IMR-90 (cell line): Measurements from ENCODE around the gene PODNL1. TPM values are rescaled to one million over a fixed set of nuclear protein-coding genes. Genes with fewer than 3 reads are reported as not detected.

ENCODE experiments used
- ATAC-seq: fragments of 200-7000 bp; cut with Tn5 transposase; 2 replicates; pipeline ENCODE4 v1.9.1; 2020; ENCODE audit warnings: low read depth, mild to moderate bottlenecking, moderate library complexity
- BruUV-seq: library from RNA; stranded (reverse); fragments of 400-500 nt; replicated peaks from 2 replicates; lab custom pipeline; 2021; lab: Mats Ljungman, UMichigan
- CTCF ChIA-PET: fragments of 300-600 bp; formaldehyde crosslinking; extraction: SDS; loops from one replicate; lab custom pipeline; 2021; ENCODE audit warnings: antibody characterized with exemption; lab: Yijun Ruan, JAX
- POLR2A ChIA-PET: fragments of 300-600 bp; sonication (Branson Sonifier 250); formaldehyde crosslinking; loops from one replicate; lab custom pipeline; 2022; ENCODE audit warnings: antibody characterized with exemption; ENCODE audit not compliant: unreplicated experiment; lab: Charles Lee
- DNase-seq: peaks from one replicate; pipeline ENCODE4 v3.0.0; 2013
- H2AFZ ChIP-seq: replicated peaks from 2 replicates; pipeline ENCODE3; 2013; ENCODE audit warnings: low read length, mild to moderate bottlenecking; ENCODE audit not compliant: poor library complexity
- H2AK5ac ChIP-seq: 2 replicates; pipeline ENCODE4 v1.6.1; 2013; ENCODE audit warnings: low read depth, low read length, inconsistent platforms
- H2AK9ac ChIP-seq: replicated peaks from 2 replicates; pipeline ENCODE3; 2013; ENCODE audit warnings: mild to moderate bottlenecking, low read depth, low read length, moderate library complexity; ENCODE audit not compliant: poor library complexity
- H2BK120ac ChIP-seq: 2 replicates; pipeline ENCODE4 v1.6.1; 2013; ENCODE audit warnings: low read depth, low read length, inconsistent platforms
- H2BK15ac ChIP-seq: 3 replicates; pipeline ENCODE4 v1.6.1; 2013; ENCODE audit warnings: low read depth, low read length, inconsistent platforms
- H2BK20ac ChIP-seq: 2 replicates; pipeline ENCODE4 v1.6.1; 2013; ENCODE audit warnings: low read depth, mild to moderate bottlenecking, inconsistent platforms, low read length, moderate library complexity
- H2BK5ac ChIP-seq: 2 replicates; pipeline ENCODE4 v1.6.1; 2013; ENCODE audit warnings: mild to moderate bottlenecking, low read depth, low read length, inconsistent platforms; ENCODE audit not compliant: poor library complexity, severe bottlenecking
- H3K14ac ChIP-seq: replicated peaks from 2 replicates; pipeline ENCODE4 v1.6.1; 2013; ENCODE audit warnings: low read depth, low read length, inconsistent platforms
- H3K18ac ChIP-seq: 2 replicates; pipeline ENCODE4 v1.6.1; 2013; ENCODE audit warnings: low read depth, low read length, control low read depth
- H3K23ac ChIP-seq: 2 replicates; pipeline ENCODE4 v1.6.1; 2013; ENCODE audit warnings: low read depth, low read length, inconsistent platforms
- H3K27ac ChIP-seq: 2 replicates; pipeline ENCODE4 v1.5.1; 2013; ENCODE audit warnings: mild to moderate bottlenecking, control low read depth, low read length; ENCODE audit not compliant: insufficient read depth
- H3K27me3 ChIP-seq: 2 replicates; pipeline ENCODE4 v1.6.1; 2013; ENCODE audit warnings: low read length; ENCODE audit not compliant: control insufficient read depth, insufficient read depth
- H3K36me3 ChIP-seq: 2 replicates; pipeline ENCODE4 v1.6.1; 2013; ENCODE audit warnings: low read length, mixed read lengths; ENCODE audit not compliant: control insufficient read depth, insufficient read depth
- H3K4ac ChIP-seq: 2 replicates; pipeline ENCODE4 v1.6.1; 2013; ENCODE audit warnings: low read depth, low read length, inconsistent platforms
- H3K4me1 ChIP-seq: 2 replicates; pipeline ENCODE4 v1.6.1; 2013; ENCODE audit warnings: low read length, mixed read lengths; ENCODE audit not compliant: control insufficient read depth, insufficient read depth
- H3K4me2 ChIP-seq: 2 replicates; pipeline ENCODE4 v1.6.1; 2013; ENCODE audit warnings: low read depth, mild to moderate bottlenecking, control low read depth, low read length, moderate library complexity
- H3K4me3 ChIP-seq: 2 replicates; pipeline ENCODE4 v1.5.1; 2013; ENCODE audit warnings: low read depth, mild to moderate bottlenecking, control low read depth, low read length, moderate library complexity; ENCODE audit not compliant: insufficient read depth
- H3K56ac ChIP-seq: 2 replicates; pipeline ENCODE4 v1.6.1; 2013; ENCODE audit warnings: low read length, inconsistent platforms; ENCODE audit not compliant: insufficient read depth; ENCODE audit errors: extremely low read depth
- H3K79me1 ChIP-seq, 2 experiments: 2 replicates each; pipeline ENCODE4 v1.6.1; 2013; ENCODE audit warnings: low read length in 2 of 2, inconsistent platforms in 1 of 2, low read depth in 1 of 2
- H3K9ac ChIP-seq: 2 replicates; pipeline ENCODE4 v1.6.1; 2013; ENCODE audit warnings: low read depth, low read length, control low read depth
- H3K9me1 ChIP-seq: 2 replicates; pipeline ENCODE4 v1.6.1; 2013; ENCODE audit warnings: low read length, inconsistent platforms; ENCODE audit not compliant: insufficient read depth
- H3K9me3 ChIP-seq: 2 replicates; pipeline ENCODE4 v1.6.1; 2013; ENCODE audit warnings: low read length; ENCODE audit not compliant: control insufficient read depth, insufficient read depth
- H4K20me1 ChIP-seq: 2 replicates; pipeline ENCODE4 v1.6.1; 2013; ENCODE audit warnings: low read length, inconsistent platforms; ENCODE audit not compliant: insufficient read depth
- H4K5ac ChIP-seq: 2 replicates; pipeline ENCODE4 v1.6.1; 2013; ENCODE audit warnings: mild to moderate bottlenecking, low read depth, low read length, control low read depth
- H4K8ac ChIP-seq, 2 experiments: 2 replicates each; pipeline ENCODE4 v1.6.1; 2013; ENCODE audit warnings: low read depth in 2 of 2, low read length in 2 of 2, control low read depth in 1 of 2, inconsistent platforms in 1 of 2
- H4K91ac ChIP-seq: 2 replicates; pipeline ENCODE4 v1.6.1; 2013; ENCODE audit warnings: low read depth, low read length, inconsistent platforms; ENCODE audit not compliant: insufficient read depth
- FOS ChIP-seq: fragments of 150-350 bp; IDR thresholded peaks from 2 replicates; pipeline ENCODE4 v1.6.1; 2016; ENCODE audit warnings: low read depth, low read length
- MAFK ChIP-seq: IDR thresholded peaks from 2 replicates; pipeline ENCODE4 v1.6.1; 2012; ENCODE audit warnings: low read depth, low read length, improper control_type of control experiment
- POLR2A ChIP-seq: IDR thresholded peaks from 2 replicates; pipeline ENCODE4 v1.6.1; 2012; ENCODE audit warnings: mild to moderate bottlenecking, low read depth, low read length
- RAD21 ChIP-seq: IDR thresholded peaks from 2 replicates; pipeline ENCODE4 v1.6.1; 2012; ENCODE audit warnings: low read length, improper control_type of control experiment
- RCOR1 ChIP-seq: IDR thresholded peaks from 2 replicates; pipeline ENCODE4 v1.6.1; 2012; ENCODE audit warnings: mild to moderate bottlenecking, low read length, improper control_type of control experiment; ENCODE audit not compliant: insufficient replicate concordance
- SMC3 ChIP-seq: fragments of 150-350 bp; IDR thresholded peaks from 2 replicates; pipeline ENCODE4 v1.6.1; 2016; ENCODE audit warnings: low read depth, mild to moderate bottlenecking, antibody characterized with exemption, low read length, moderate library complexity
- WGBS, 2 experiments: methylation state at CpG; one replicate each; pipeline versions ENCODE4 v1.1.5 to v1.1.7; 2013; ENCODE audit warnings: missing lambda C conversion rate in 2 of 2; ENCODE audit not compliant: insufficient read length in 1 of 2; ENCODE audit errors: extremely low coverage in 2 of 2; 5-methylcytosine and 5-hydroxymethylcytosine counted together
- dilution Hi-C: fragments of 300-500 bp; cut with HindIII; formaldehyde crosslinking; loops from one replicate; pipeline ENCODE4 v1.14.3; 2018; ENCODE audit warnings: low sequenced_read_pairs; ENCODE audit not compliant: unreplicated experiment
- in situ Hi-C: fragments of 300-500 bp; cut with MboI; formaldehyde crosslinking; loops from 3 replicates; pipeline ENCODE4 v1.14.3; 2019; ENCODE audit warnings: low sequenced_read_pairs, inconsistent platforms, mixed read lengths
- intact Hi-C: fragments of 100-400 bp; cut with micrococcal nuclease; formaldehyde crosslinking; loops from 2 replicates; pipeline ENCODE4 v1.10.0; 2022
- polyA plus RNA-seq, 3 experiments: library from polyadenylated mRNA; depleted of rRNA; stranded (reverse); fragments of >200 nt; gene quantifications; 2 replicates each; pipeline ENCODE4 v1.2.3, GENCODE V29; 2012; ENCODE audit warnings: low replicate concordance in 1 of 3
- total RNA-seq: library from RNA; depleted of rRNA; stranded (reverse); fragments of >200 nt; gene quantifications from 2 replicates; pipeline ENCODE4 v1.2.3, GENCODE V29; 2012
- TF ChIP-seq, protein P1 (sequence below): conservative IDR thresholded peaks from 2 replicates; pipeline ENCODE4 v1.5.1; 2012; ENCODE audit warnings: mild to moderate bottlenecking, low read depth, low read length, improper control_type of control experiment
- TF ChIP-seq, protein P2 (sequence below): fragments of 150-350 bp; IDR thresholded peaks from 2 replicates; pipeline ENCODE4 v1.6.1; 2016; ENCODE audit warnings: low read depth, mild to moderate bottlenecking, low read length, moderate library complexity, borderline replicate concordance

PODNL1 gene
- total and polyA plus RNA-seq, 2 of the 4 experiments (the other 2 are of a cell fraction), result under 0.01 to 2.4 TPM

DNA sequence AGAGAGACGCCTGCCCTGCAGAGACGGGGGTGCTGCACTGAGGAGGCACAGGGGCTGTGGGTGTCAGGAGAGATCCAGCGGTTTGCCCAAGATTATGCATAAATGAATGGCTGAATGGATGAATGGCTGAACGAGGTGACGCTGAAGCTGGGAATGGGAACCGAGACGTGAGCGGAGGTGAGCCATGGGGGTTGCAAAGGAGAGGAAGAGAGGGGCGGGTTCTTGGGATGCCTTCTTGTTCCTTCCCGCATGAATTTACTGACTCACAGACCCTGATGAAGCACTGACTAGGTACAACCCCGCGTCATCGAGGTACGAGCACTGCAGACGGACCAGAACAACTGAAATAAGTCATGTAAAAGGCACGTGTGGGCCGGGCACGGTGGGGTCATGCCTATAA, 30.8 kb upstream of the PODNL1 start:
- Histone ChIP-seq H4K20me1 (peaks cover 7% of the 10 kb centered on the region), H3K27ac (no peak overlapping the region), H3K4me3 (no peak overlapping the region), H3K9me3 (no peaks in the 10 kb centered on the region), H4K91ac (no peak overlapping the region), H3K4ac (no peak overlapping the region), H4K5ac (no peak overlapping the region), H3K9ac (no peak overlapping the region), H2AFZ (no peak overlapping the region), H4K8ac (no peak overlapping the region), H3K9me1 (no peaks in the 10 kb centered on the region; the same call in 1 of the 2 replicates), H3K4me2 (no peak overlapping the region), H3K23ac (no peak overlapping the region), H2BK120ac (no peak overlapping the region), H3K14ac (no peak overlapping the region), H2AK5ac (no peak overlapping the region), H3K4me1 (0 out of 2 replicates have a peak, but pooled peaks cover 3% of the 10 kb centered on the region), H2BK20ac (no peak overlapping the region), H2AK9ac (no peak overlapping the region), H3K36me3 (peaks cover 34% of the 10 kb centered on the region; the same call in 1 of the 2 replicates), H3K18ac (no peak overlapping the region), H3K56ac (no peak overlapping the region), H3K27me3 (no peaks in the 10 kb centered on the region), H2BK15ac (no peak overlapping the region), H3K79me1 (no peaks in the 10 kb centered on the region), H2BK5ac (no peak overlapping the region)
- CTCF ChIA-PET, result no interaction called here
- ATAC-seq (no peak), DNase-seq (no peak)
- intact Hi-C loops, result no loop called here
- no peak for TF ChIP-seq SMC3
- no peak for TF ChIP-seq RCOR1
- TF ChIP-seq FOS, result no peak
- TF ChIP-seq MAFK, result no peak
- TF ChIP-seq RAD21, result no peak
- TF ChIP-seq, protein P1, sequence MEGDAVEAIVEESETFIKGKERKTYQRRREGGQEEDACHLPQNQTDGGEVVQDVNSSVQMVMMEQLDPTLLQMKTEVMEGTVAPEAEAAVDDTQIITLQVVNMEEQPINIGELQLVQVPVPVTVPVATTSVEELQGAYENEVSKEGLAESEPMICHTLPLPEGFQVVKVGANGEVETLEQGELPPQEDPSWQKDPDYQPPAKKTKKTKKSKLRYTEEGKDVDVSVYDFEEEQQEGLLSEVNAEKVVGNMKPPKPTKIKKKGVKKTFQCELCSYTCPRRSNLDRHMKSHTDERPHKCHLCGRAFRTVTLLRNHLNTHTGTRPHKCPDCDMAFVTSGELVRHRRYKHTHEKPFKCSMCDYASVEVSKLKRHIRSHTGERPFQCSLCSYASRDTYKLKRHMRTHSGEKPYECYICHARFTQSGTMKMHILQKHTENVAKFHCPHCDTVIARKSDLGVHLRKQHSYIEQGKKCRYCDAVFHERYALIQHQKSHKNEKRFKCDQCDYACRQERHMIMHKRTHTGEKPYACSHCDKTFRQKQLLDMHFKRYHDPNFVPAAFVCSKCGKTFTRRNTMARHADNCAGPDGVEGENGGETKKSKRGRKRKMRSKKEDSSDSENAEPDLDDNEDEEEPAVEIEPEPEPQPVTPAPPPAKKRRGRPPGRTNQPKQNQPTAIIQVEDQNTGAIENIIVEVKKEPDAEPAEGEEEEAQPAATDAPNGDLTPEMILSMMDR, result no peak
- no peak for TF ChIP-seq POLR2A
- TF ChIP-seq, protein P2, sequence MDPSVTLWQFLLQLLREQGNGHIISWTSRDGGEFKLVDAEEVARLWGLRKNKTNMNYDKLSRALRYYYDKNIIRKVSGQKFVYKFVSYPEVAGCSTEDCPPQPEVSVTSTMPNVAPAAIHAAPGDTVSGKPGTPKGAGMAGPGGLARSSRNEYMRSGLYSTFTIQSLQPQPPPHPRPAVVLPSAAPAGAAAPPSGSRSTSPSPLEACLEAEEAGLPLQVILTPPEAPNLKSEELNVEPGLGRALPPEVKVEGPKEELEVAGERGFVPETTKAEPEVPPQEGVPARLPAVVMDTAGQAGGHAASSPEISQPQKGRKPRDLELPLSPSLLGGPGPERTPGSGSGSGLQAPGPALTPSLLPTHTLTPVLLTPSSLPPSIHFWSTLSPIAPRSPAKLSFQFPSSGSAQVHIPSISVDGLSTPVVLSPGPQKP, result no peak
- in situ Hi-C loops, result no loop called here
- 94% methylated on average over 12 of the region's 18 CpGs; no CpG with 5 or more reads in 1 of the 2 experiments for WGBS, 2 experiments
- dilution Hi-C loops, result no loop called here
- POLR2A ChIA-PET, result no interaction called here
- BruUV-seq, result no TSS peak
